GM12878 (cell line): ENCODE data around the gene GALR3. TPM values are rescaled to one million over a fixed set of nuclear protein-coding genes. Genes with fewer than 3 reads are reported as not detected.

Experiments
- BRCA1 ChIP-seq: IDR thresholded peaks from 2 replicates; pipeline ENCODE4 v1.6.1; 2011; ENCODE audit warnings: low read depth, low read length, improper control_type of control experiment
- CBX3 ChIP-seq: fragments of 200-600 bp; sonication (generic); IDR thresholded peaks from 2 replicates; pipeline ENCODE4 v1.6.1; 2016; ENCODE audit warnings: low read depth, borderline replicate concordance
- CHD2 ChIP-seq: IDR thresholded peaks from 2 replicates; pipeline ENCODE4 v1.6.1; 2011; ENCODE audit warnings: low read depth, low read length, improper control_type of control experiment, borderline replicate concordance
- CREB1 ChIP-seq: IDR thresholded peaks from 2 replicates; pipeline ENCODE4 v1.6.1; 2012; ENCODE audit warnings: low read depth, mild to moderate bottlenecking, inconsistent platforms
- EED ChIP-seq: sonication (generic); IDR thresholded peaks from 2 replicates; pipeline ENCODE4 v1.6.1; 2016; ENCODE audit warnings: antibody characterized with exemption, low read depth
- EGR1 ChIP-seq, 2 experiments: IDR thresholded peaks; 1 replicate in 1 of 2; 2 replicates in 1 of 2; pipeline ENCODE4 v1.6.1; 2011 to 2012; ENCODE audit warnings: low read depth in 2 of 2, low read length in 2 of 2, borderline replicate concordance in 1 of 2, mild to moderate bottlenecking in 1 of 2, moderate library complexity in 1 of 2
- MEF2B ChIP-seq: fragments of 450-650 bp; IDR thresholded peaks from 2 replicates; pipeline ENCODE4 v1.6.1; 2018; ENCODE audit warnings: mild to moderate bottlenecking, moderate library complexity; ENCODE audit not compliant: partially characterized antibody, poor library complexity, severe bottlenecking
- NBN ChIP-seq: fragments of 450-650 bp; IDR thresholded peaks from 2 replicates; pipeline ENCODE4 v1.6.1; 2016
- NFYB ChIP-seq: IDR thresholded peaks from 2 replicates; pipeline ENCODE4 v1.6.1; 2011; ENCODE audit warnings: low read depth, mild to moderate bottlenecking, low read length, improper control_type of control experiment, moderate library complexity; ENCODE audit not compliant: insufficient read depth
- NR2F1 ChIP-seq: fragments of 450-650 bp; conservative IDR thresholded peaks from 2 replicates; pipeline ENCODE4 v1.6.1; 2017; ENCODE audit warnings: mild to moderate bottlenecking
- POU2F2 ChIP-seq: IDR thresholded peaks from 3 replicates; pipeline ENCODE4 v1.6.1; 2011; ENCODE audit warnings: low read depth, mild to moderate bottlenecking, low read length, borderline replicate concordance
- SIN3A ChIP-seq: IDR thresholded peaks from 2 replicates; pipeline ENCODE4 v1.6.1; 2012; ENCODE audit warnings: low read depth, low read length, improper control_type of control experiment
- SIX5 ChIP-seq: IDR thresholded peaks from 2 replicates; pipeline ENCODE4 v1.6.1; 2011; ENCODE audit warnings: mild to moderate bottlenecking, low read depth, low read length, moderate library complexity; ENCODE audit not compliant: severe bottlenecking
- SKIL ChIP-seq: fragments of 450-650 bp; IDR thresholded peaks from 2 replicates; pipeline ENCODE4 v1.6.1; 2017; ENCODE audit warnings: mild to moderate bottlenecking, low read depth, inconsistent platforms; ENCODE audit not compliant: poor library complexity, severe bottlenecking
- SMAD1 ChIP-seq: fragments of 450-650 bp; IDR thresholded peaks from 2 replicates; pipeline ENCODE4 v1.6.1; 2018; ENCODE audit warnings: mild to moderate bottlenecking, low read depth; ENCODE audit not compliant: partially characterized antibody
- SP1 ChIP-seq: IDR thresholded peaks from one replicate; pipeline ENCODE4 v1.6.1; 2011; ENCODE audit warnings: low read depth, low read length
- USF1 ChIP-seq: IDR thresholded peaks from 2 replicates; pipeline ENCODE4 v1.6.1; 2011; ENCODE audit warnings: borderline replicate concordance, low read depth, mild to moderate bottlenecking, moderate library complexity, mixed read lengths, low read length; ENCODE audit not compliant: insufficient read depth; ENCODE audit errors: extremely low read length
- YBX1 ChIP-seq: fragments of 450-650 bp; IDR thresholded peaks from 2 replicates; pipeline ENCODE4 v1.6.1; 2016; ENCODE audit warnings: antibody characterized with exemption
- polyA plus RNA-seq, 11 experiments: library from polyadenylated mRNA; depleted of rRNA in 4 of 11; unstranded in 6 of 11; stranded (reverse) in 5 of 11; fragments of >200 nt; fragmentation: Nextera tagmentation in 4 of 11; fragmentation: Illumina TruSeq in 1 of 11; extraction: Ambion mirVana in 4 of 11; extraction: Trizol in 1 of 11; gene quantifications; 1 replicate in 1 of 11; 2 replicates in 10 of 11; pipeline versions ENCODE4 v1.2.1 to v1.2.3, GENCODE V29; 2011 to 2016; ENCODE audit warnings: inconsistent platforms in 2 of 11, missing spikeins in 2 of 11, low read depth in 1 of 11
- total RNA-seq, 4 experiments: library from RNA; depleted of rRNA in 3 of 4; stranded (reverse); fragments of >200 nt in 3 of 4; fragmentation: Illumina TruSeq in 1 of 4; extraction: Trizol in 1 of 4; gene quantifications; 2 replicates each; pipeline versions ENCODE4 v1.2.1 to v1.2.3, GENCODE V29; 2013 to 2021
- TF ChIP-seq, protein P1 (sequence below): fragments of 450-650 bp; IDR thresholded peaks from 2 replicates; pipeline ENCODE4 v1.6.1; 2017; ENCODE audit warnings: mild to moderate bottlenecking
- TF ChIP-seq, protein P2 (sequence below): fragments of 450-650 bp; IDR thresholded peaks from 2 replicates; pipeline ENCODE4 v1.6.1; 2016; ENCODE audit warnings: mild to moderate bottlenecking
- TF ChIP-seq, protein P3 (sequence below): fragments of 450-650 bp; IDR thresholded peaks from 2 replicates; pipeline ENCODE4 v1.6.1; 2017; ENCODE audit warnings: mild to moderate bottlenecking, moderate library complexity

GALR3 gene
- total and polyA plus RNA-seq, 10 of the 15 experiments (the other 5 are each of a cell fraction or from before 2014, with no cell fraction given): not detected

DNA sequence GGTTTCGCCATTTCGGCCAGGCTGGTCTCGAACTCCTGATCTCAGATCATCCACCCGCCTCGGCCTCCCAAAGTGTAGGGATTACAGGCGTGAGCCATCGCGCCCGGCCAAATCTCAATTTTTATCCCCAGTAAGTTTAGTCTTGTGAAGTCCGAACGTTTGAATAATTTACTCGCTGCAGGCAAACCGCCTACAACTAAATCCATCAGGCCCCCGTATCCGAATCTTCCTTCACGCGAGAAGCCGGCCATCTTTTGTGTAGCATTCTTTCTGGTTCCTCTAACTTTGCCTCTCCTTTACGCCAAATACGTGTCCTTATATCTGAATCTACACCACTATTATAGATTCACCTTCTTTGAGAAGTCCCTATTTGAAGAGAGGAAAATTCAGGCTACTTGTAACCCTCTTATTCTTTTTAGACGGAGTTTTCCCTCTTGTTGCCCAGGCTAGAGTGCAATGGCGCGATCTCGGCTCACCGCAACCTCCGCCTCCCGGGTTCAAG, 25.5 kb downstream of the GALR3 start (continued):
- TF ChIP-seq SKIL (no peak), MEF2B (no peak), BRCA1 (peak; percentile 65), SIN3A (no peak), CREB1 (no peak), SP1 (no peak), SMAD1 (no peak), CBX3 (no peak), NR2F1 (no peak), EGR1 (IDR thresholded peaks at IDR 0.05; ENCODE audit: borderline replicate concordance in 1 of 2, low read depth in 2 of 2, low read length in 2 of 2) (no peak), EED (no peak), NFYB (no peak), CHD2 (peak; percentile 91), YBX1 (no peak), NBN (no peak), POU2F2 (peak; percentile 34; the same call in 1 of the 3 replicates), USF1 (no peak), SIX5 (no peak)
- TF ChIP-seq, protein P1, sequence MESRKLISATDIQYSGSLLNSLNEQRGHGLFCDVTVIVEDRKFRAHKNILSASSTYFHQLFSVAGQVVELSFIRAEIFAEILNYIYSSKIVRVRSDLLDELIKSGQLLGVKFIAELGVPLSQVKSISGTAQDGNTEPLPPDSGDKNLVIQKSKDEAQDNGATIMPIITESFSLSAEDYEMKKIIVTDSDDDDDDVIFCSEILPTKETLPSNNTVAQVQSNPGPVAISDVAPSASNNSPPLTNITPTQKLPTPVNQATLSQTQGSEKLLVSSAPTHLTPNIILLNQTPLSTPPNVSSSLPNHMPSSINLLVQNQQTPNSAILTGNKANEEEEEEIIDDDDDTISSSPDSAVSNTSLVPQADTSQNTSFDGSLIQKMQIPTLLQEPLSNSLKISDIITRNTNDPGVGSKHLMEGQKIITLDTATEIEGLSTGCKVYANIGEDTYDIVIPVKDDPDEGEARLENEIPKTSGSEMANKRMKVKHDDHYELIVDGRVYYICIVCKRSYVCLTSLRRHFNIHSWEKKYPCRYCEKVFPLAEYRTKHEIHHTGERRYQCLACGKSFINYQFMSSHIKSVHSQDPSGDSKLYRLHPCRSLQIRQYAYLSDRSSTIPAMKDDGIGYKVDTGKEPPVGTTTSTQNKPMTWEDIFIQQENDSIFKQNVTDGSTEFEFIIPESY: no peak; the same call in 1 of the 2 replicates
- TF ChIP-seq, protein P2, sequence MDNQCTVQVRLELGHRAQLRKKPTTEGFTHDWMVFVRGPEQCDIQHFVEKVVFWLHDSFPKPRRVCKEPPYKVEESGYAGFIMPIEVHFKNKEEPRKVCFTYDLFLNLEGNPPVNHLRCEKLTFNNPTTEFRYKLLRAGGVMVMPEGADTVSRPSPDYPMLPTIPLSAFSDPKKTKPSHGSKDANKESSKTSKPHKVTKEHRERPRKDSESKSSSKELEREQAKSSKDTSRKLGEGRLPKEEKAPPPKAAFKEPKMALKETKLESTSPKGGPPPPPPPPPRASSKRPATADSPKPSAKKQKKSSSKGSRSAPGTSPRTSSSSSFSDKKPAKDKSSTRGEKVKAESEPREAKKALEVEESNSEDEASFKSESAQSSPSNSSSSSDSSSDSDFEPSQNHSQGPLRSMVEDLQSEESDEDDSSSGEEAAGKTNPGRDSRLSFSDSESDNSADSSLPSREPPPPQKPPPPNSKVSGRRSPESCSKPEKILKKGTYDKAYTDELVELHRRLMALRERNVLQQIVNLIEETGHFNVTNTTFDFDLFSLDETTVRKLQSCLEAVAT: peak; percentile 96
- TF ChIP-seq, protein P3, sequence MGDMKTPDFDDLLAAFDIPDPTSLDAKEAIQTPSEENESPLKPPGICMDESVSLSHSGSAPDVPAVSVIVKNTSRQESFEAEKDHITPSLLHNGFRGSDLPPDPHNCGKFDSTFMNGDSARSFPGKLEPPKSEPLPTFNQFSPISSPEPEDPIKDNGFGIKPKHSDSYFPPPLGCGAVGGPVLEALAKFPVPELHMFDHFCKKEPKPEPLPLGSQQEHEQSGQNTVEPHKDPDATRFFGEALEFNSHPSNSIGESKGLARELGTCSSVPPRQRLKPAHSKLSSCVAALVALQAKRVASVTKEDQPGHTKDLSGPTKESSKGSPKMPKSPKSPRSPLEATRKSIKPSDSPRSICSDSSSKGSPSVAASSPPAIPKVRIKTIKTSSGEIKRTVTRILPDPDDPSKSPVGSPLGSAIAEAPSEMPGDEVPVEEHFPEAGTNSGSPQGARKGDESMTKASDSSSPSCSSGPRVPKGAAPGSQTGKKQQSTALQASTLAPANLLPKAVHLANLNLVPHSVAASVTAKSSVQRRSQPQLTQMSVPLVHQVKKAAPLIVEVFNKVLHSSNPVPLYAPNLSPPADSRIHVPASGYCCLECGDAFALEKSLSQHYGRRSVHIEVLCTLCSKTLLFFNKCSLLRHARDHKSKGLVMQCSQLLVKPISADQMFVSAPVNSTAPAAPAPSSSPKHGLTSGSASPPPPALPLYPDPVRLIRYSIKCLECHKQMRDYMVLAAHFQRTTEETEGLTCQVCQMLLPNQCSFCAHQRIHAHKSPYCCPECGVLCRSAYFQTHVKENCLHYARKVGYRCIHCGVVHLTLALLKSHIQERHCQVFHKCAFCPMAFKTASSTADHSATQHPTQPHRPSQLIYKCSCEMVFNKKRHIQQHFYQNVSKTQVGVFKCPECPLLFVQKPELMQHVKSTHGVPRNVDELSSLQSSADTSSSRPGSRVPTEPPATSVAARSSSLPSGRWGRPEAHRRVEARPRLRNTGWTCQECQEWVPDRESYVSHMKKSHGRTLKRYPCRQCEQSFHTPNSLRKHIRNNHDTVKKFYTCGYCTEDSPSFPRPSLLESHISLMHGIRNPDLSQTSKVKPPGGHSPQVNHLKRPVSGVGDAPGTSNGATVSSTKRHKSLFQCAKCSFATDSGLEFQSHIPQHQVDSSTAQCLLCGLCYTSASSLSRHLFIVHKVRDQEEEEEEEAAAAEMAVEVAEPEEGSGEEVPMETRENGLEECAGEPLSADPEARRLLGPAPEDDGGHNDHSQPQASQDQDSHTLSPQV: no peak
